Keratinocyte (primary cell): Measurements from ENCODE around the gene ADAM33. TPM values are rescaled to one million over a fixed set of nuclear protein-coding genes. Genes with fewer than 3 reads are reported as not detected.

Experiments used
- DNase-seq: peaks from one replicate; pipeline ENCODE4 v3.0.0-alpha.2; 2011; ENCODE audit warnings: low read depth, missing footprints, low spot score
- FAIRE-seq: peaks from 2 replicates; lab custom pipeline; 2011; peaks lifted over from hg19 to GRCh38; lab: Jason Lieb, UNC
- H2AFZ ChIP-seq: 2 replicates; pipeline ENCODE4 v1.6.0; 2012; ENCODE audit warnings: low read length, control low read depth, inconsistent platforms; ENCODE audit not compliant: control insufficient read depth
- H3K27ac ChIP-seq: 2 replicates; pipeline ENCODE4 v1.5.1; 2011; ENCODE audit warnings: low read length; ENCODE audit not compliant: control insufficient read depth, insufficient read depth
- H3K27me3 ChIP-seq: 3 replicates; pipeline ENCODE4 v1.6.0; 2011; ENCODE audit warnings: low read length; ENCODE audit not compliant: control insufficient read depth, insufficient read depth; ENCODE audit errors: extremely low read depth
- H3K36me3 ChIP-seq, 2 experiments: 2 replicates in 1 of 2; 3 replicates in 1 of 2; pipeline ENCODE4 v1.5.1; 2011; ENCODE audit warnings: low read length in 2 of 2, mild to moderate bottlenecking in 1 of 2; ENCODE audit not compliant: control insufficient read depth in 2 of 2, insufficient read depth in 2 of 2; ENCODE audit errors: extremely low read depth in 1 of 2
- H3K4me1 ChIP-seq: 3 replicates; pipeline ENCODE4 v1.5.1; 2011; ENCODE audit warnings: low read length; ENCODE audit not compliant: control insufficient read depth, insufficient read depth; ENCODE audit errors: extremely low read depth
- H3K4me2 ChIP-seq: 3 replicates; pipeline ENCODE4 v1.6.0; 2011; ENCODE audit warnings: low read depth, low read length; ENCODE audit not compliant: control insufficient read depth, insufficient read depth; ENCODE audit errors: extremely low read depth
- H3K4me3 ChIP-seq, 3 experiments: fragments of 200-600 bp in 1 of 3; sonication (generic) in 1 of 3; 2 replicates in 2 of 3; 3 replicates in 1 of 3; pipeline ENCODE4 v1.5.1; 2011 to 2016; ENCODE audit warnings: low read length in 3 of 3, mild to moderate bottlenecking in 3 of 3, control low read depth in 2 of 3, inconsistent platforms in 1 of 3, low read depth in 1 of 3, mixed read lengths in 1 of 3, mixed run types in 1 of 3, moderate library complexity in 1 of 3; ENCODE audit not compliant: control insufficient read depth in 2 of 3, insufficient read depth in 2 of 3; ENCODE audit errors: extremely low read depth in 1 of 3
- H3K79me2 ChIP-seq: 2 replicates; pipeline ENCODE4 v1.6.0; 2012; ENCODE audit warnings: low read length; ENCODE audit not compliant: control insufficient read depth, insufficient read depth
- H3K9ac ChIP-seq: 3 replicates; pipeline ENCODE4 v1.6.0; 2011; ENCODE audit warnings: low read length; ENCODE audit not compliant: control insufficient read depth, insufficient read depth; ENCODE audit errors: extremely low read depth
- H3K9me1 ChIP-seq: 3 replicates; pipeline ENCODE4 v1.6.0; 2011; ENCODE audit warnings: low read length; ENCODE audit not compliant: control insufficient read depth, insufficient read depth; ENCODE audit errors: extremely low read depth
- H3K9me3 ChIP-seq: 2 replicates; pipeline ENCODE4 v1.5.1; 2012; ENCODE audit warnings: low read depth, low read length; ENCODE audit not compliant: control insufficient read depth
- H4K20me1 ChIP-seq: 3 replicates; pipeline ENCODE4 v1.6.0; 2011; ENCODE audit warnings: low read length; ENCODE audit not compliant: control insufficient read depth, insufficient read depth; ENCODE audit errors: extremely low read depth
- EZH2 ChIP-seq: IDR thresholded peaks from one replicate; pipeline ENCODE4 v1.6.1; 2012; ENCODE audit warnings: inconsistent platforms, mild to moderate bottlenecking, low read length, moderate library complexity
- dilution Hi-C: fragments of 300-500 bp; cut with MboI; formaldehyde crosslinking; loops from one replicate; pipeline ENCODE4 v1.7.0; 2020; ENCODE audit warnings: low sequenced_read_pairs; ENCODE audit not compliant: extremely low pct_ligation_motif_present
- polyA plus RNA-seq, 5 experiments: library from polyadenylated mRNA; depleted of rRNA in 3 of 5; stranded (reverse) in 3 of 5; stranded (forward) in 1 of 5; unstranded in 1 of 5; fragments of >200 nt; gene quantifications; 1 replicate in 1 of 5; 2 replicates in 3 of 5; 3 replicates in 1 of 5; pipeline versions ENCODE4 v1.2.1 to v1.2.3, GENCODE V29; 2011 to 2012; ENCODE audit warnings: missing spikeins in 2 of 5, low read depth in 1 of 5, low replicate concordance in 1 of 5
- TF ChIP-seq, protein P1 (sequence below), 3 experiments: IDR thresholded peaks in 1 of 3; conservative IDR thresholded peaks in 1 of 3; optimal IDR thresholded peaks in 1 of 3; 2 replicates in 2 of 3; 3 replicates in 1 of 3; pipeline versions ENCODE3 to v1.5.1; 2011; ENCODE audit warnings: low read length in 3 of 3, mild to moderate bottlenecking in 3 of 3, moderate library complexity in 2 of 3, control low read depth in 1 of 3, inconsistent platforms in 1 of 3; ENCODE audit not compliant: insufficient read depth in 2 of 3; ENCODE audit errors: extremely low read depth in 1 of 3

Gene ADAM33
- polyA plus RNA-seq, 1 donor (not counting 4 experiments of a cell fraction or from before 2014, with no cell fraction given) = not detected

DNA sequence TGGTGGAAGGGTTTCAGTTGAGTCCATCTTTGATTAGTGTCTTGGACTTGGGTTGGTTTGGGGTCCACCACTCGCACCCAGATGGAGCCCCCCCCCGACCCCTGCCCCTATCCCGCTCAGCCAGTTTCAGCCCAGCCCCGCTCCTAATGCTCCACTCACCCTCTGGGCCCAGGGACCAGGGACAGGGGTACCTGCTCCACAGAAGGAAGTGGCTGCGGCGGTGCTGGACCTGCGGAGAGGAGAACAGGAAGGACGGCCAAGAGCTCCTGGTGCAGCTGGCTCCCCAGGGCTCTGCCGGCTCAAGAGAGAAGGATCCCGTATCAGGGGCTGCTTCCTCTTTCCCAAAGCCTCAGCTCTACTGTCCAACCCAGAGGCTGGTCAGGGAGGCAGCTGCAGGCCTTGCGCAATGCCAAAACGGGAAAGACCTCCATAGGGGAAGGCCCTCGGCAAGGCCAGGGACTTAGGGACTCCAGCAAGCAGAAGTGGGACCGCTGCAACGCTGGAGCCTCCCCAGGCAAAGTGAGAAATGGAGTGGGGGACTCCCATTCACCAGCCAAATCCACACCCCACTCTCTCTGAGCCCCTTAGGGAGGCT is 30.6 kb upstream of the ADAM33 start, which contains the start of gene SIGLEC1:
Gene SIGLEC1 (minus strand): TSS at position 322 of the 595 bp plus-strand sequence. CDS start 5,472 bp downstream, outside the sequence.
- Histone ChIP-seq H4K20me1 (no peaks in the 10 kb centered on the region), H3K79me2 (no peaks in the 10 kb centered on the region), H3K27me3 (no peaks in the 10 kb centered on the region), H3K4me3 (no peak within 1 kb of the TSS), H3K4me2 (no peak within 1 kb of the TSS), H3K9ac (no peak within 1 kb of the TSS), H3K9me3 (no peaks in the 10 kb centered on the region), H3K4me1 (no peaks in the 10 kb centered on the region), H3K36me3 (no peaks in the 10 kb centered on the region), H2AFZ (no peak within 1 kb of the TSS), H3K27ac (no peak within 1 kb of the TSS), H3K9me1 (no peaks in the 10 kb centered on the region)
- no peak for FAIRE-seq
- dilution Hi-C loops = no loop called here
- TF ChIP-seq EZH2 = no peak
- TF ChIP-seq, protein P1, sequence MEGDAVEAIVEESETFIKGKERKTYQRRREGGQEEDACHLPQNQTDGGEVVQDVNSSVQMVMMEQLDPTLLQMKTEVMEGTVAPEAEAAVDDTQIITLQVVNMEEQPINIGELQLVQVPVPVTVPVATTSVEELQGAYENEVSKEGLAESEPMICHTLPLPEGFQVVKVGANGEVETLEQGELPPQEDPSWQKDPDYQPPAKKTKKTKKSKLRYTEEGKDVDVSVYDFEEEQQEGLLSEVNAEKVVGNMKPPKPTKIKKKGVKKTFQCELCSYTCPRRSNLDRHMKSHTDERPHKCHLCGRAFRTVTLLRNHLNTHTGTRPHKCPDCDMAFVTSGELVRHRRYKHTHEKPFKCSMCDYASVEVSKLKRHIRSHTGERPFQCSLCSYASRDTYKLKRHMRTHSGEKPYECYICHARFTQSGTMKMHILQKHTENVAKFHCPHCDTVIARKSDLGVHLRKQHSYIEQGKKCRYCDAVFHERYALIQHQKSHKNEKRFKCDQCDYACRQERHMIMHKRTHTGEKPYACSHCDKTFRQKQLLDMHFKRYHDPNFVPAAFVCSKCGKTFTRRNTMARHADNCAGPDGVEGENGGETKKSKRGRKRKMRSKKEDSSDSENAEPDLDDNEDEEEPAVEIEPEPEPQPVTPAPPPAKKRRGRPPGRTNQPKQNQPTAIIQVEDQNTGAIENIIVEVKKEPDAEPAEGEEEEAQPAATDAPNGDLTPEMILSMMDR (optimal IDR thresholded peaks at IDR 0.05 in 1 of 3, IDR thresholded peaks at IDR 0.05 in 1 of 3, conservative IDR thresholded peaks at IDR 0.05 in 1 of 3; ENCODE audit: extremely low read depth in 1 of 3, insufficient read depth in 2 of 3, low read length in 3 of 3) = no peak
- DNase-seq = no peak

DNA sequence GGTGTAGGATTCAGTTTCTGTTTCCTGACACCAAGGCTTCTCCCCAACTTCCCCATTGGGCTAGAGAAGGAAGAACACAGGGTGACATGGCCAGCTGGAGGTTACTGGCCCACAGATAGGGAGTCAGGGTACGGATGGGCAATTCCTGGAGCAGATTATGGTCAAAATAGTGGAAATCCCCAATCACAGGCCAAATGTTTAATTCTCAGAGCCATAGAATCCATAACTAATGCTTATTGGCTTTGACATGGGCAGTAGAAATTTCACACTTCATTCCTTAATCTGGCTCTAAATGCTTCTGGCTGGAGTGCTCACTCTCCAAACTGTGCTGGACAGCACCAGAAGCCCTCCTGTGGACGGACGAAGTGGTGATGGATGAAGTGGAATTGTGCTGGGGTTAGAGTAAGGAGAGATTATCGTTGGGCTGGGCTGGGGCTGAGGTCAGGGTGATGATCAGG is 29.7 kb upstream of the ADAM33 start:
- H3K4me2 ChIP-seq = no peak overlapping the region
- no peak overlapping the region for H3K27ac ChIP-seq
- dilution Hi-C loops = no loop called here
- TF ChIP-seq, protein P1 (optimal IDR thresholded peaks at IDR 0.05 in 1 of 3, IDR thresholded peaks at IDR 0.05 in 1 of 3, conservative IDR thresholded peaks at IDR 0.05 in 1 of 3; ENCODE audit: extremely low read depth in 1 of 3, insufficient read depth in 2 of 3, low read length in 3 of 3) = no peak
- TF ChIP-seq EZH2 = no peak
- H3K9me1 ChIP-seq = no peaks in the 10 kb centered on the region
- no peak overlapping the region for H3K4me3 ChIP-seq
- no peak overlapping the region for H3K9ac ChIP-seq
- DNase-seq (no peak), FAIRE-seq (no peak)
- no peaks in the 10 kb centered on the region for H3K36me3 ChIP-seq
- H3K27me3 ChIP-seq = no peaks in the 10 kb centered on the region
- H3K9me3 ChIP-seq = no peaks in the 10 kb centered on the region
- H4K20me1 ChIP-seq = no peaks in the 10 kb centered on the region
- H2AFZ ChIP-seq = no peak overlapping the region
- no peaks in the 10 kb centered on the region for H3K79me2 ChIP-seq
- no peaks in the 10 kb centered on the region for H3K4me1 ChIP-seq
